HG02642 (cell line): ENCODE results near the gene SLC2A3.
"Not testable (repeated sequence)": the region's sequence is repeated elsewhere in the genome, so short reads cannot be mapped to it uniquely, and the experiment has no call there.

Experiments used
- ATAC-seq: cut with Tn5 transposase; IDR thresholded peaks from one replicate; pipeline ENCODE4 v1.9.1; 2021; ENCODE audit warnings: mild to moderate bottlenecking; ENCODE audit not compliant: unreplicated experiment, poor library complexity

Gene SLC2A3

GRCh38 chr12:7935590-7936581 is at the start of gene SLC2A3:
Gene SLC2A3 (minus strand): TSS chr12:7936187. CDS start chr12:7936034, 153 bp downstream.
- ATAC-seq = peak; percentile 36

- no peak for ATAC-seq
Measured at GRCh38 chr12:7984900-7985299, 48.9 kb upstream of the SLC2A3 start.

DNA sequence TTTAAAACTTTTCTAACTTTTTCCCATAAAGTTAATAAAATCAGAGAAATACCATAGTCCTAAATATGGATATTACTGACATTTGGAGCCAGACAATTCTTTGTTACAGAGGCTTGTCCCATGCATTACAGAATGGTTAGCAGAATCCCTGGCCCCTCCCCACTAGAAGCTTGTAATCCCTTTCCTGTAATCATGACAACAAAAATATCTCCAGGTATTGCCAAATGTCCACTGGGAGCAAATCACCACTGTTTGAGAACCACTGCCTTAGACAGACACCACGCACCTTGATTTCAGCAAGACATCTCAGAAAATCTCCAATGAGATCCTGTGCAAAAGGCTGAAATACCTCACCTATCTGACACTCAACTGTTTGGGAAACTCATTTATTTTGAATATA is 47.5 kb upstream of the SLC2A3 start:
- not testable (repeated sequence) for ATAC-seq

- ATAC-seq = not testable (repeated sequence)
Measured at GRCh38 chr12:7983019-7983418, 47.0 kb upstream of the SLC2A3 start.

DNA sequence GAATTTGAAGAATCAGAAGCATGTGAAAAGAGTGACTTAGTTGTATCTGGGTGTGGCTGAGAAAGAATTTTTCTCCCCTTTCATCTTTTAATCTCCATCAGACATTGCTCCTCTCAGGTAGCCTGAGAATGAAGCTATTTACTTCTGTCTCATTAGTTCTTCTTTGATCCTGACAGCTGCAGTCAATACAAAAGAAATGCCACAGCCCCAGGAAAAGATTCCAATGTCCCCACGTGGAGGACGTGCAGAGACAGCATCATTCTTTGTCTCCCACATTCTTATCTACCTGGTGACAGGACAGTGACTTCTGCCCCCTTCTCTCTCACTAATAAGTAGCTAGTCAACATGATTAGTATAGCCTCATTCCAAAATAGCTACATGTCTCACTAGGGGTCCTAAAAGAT is 46.3 kb upstream of the SLC2A3 start:
- not testable (repeated sequence) for ATAC-seq

- no peak for ATAC-seq
Measured at GRCh38 chr12:7981446-7981845, 45.5 kb upstream of the SLC2A3 start.

- peak; percentile 67 for ATAC-seq
Measured at GRCh38 chr12:7977351-7978124, 41.6 kb upstream of the SLC2A3 start.

GRCh38 chr12:7973457-7973825 is 37.5 kb upstream of the SLC2A3 start:
- no peak for ATAC-seq

DNA sequence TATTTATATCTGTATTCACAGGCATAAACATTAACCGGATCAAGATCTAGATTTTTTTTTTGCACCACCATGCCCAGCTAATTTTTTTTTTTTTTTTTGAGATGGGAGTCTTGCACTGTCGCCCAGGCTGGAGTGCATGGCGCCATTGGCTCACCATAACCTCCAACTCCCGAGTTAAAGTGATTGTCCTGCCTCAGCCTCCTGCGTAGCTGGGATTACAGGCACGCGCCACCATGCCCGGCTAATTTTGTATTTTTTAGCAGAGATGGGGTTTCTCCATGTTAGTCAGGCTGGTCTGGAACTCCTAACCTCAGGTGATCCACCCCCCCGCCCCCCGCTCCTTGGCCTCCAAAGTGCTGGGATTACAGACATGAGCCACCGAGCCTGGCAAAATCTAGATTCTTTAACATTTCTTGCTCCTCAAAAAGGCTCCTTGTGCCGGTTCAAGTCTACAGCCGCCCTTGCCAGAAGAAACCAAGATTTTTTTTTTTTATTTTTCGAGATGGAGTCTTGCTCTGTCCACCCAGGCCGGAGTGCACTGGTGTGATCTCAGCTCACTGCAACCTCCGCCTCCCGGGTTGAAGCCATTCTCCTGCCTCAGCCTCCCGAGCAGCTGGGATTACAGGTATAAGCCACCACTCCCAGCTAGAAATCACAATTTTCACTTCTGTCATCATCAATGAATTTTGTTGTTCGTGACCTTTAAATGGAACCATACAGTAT is 36.9 kb upstream of the SLC2A3 start:
- ATAC-seq = no peak

- not testable (repeated sequence) for ATAC-seq
Measured at GRCh38 chr12:7972269-7972668, 36.3 kb upstream of the SLC2A3 start.

- not testable (repeated sequence) for ATAC-seq
Measured at GRCh38 chr12:7971765-7972164, 35.8 kb upstream of the SLC2A3 start.

DNA sequence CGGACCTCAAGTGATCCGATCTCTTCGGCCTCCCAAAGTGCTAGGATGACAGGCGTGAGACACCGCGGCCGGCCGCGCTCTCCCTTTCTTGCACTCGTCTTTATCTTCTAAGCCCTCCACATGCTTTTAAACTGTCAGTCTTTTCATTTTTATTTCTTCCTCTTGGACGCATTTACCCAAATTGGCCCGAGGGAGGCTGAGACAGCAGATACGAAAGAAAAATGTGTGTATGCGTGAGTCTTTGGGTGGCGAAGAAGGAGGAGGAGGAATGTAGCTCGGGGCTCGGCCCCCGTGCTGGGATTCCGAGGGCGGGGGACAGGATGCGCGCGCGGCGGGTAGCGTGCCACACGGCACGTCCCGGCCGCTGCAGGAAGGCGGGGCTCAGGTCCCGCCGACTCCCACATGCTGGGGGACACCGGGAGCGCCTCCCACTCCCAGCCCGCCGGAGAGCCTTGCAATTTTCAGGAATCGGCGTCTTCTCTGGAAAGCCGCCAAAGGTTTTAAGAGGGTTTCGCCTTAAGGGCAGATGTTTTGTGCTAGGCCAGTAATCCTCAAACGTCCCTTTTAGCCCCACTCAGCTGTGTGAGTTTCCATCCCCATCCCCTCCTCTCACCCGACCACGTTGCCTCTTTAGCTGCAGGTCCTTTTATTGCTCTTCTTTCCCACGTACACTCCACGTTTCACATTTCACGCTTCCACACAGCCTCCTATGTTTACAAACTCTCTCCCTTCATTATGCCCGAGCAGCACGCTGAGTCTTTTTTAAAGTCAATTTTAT is 34.7 kb upstream of the SLC2A3 start:
- ATAC-seq = peak; percentile 96

GRCh38 chr12:7966563-7966962 is 30.6 kb upstream of the SLC2A3 start:
- ATAC-seq = no peak

DNA sequence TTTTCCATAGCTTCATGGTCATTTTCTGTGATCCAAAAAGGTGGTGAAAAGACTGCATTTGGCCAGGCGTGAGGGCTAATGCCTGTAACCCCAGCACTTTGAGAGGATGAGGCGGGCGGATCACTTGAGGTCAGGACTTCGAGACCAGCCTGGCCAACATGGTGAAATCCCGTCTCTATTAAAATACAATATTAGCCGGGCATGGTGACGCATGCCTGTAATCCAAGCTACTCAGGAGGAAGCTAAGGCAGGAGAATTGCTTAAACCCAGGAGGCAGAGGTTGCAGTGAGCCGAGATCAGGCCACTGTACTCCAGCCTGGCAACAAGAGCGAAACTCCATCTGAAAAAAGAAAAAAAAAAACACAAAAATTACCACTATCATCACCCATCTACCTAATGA is 28.7 kb upstream of the SLC2A3 start:
- ATAC-seq = not testable (repeated sequence)

GRCh38 chr12:7961395-7962178 is 25.6 kb upstream of the SLC2A3 start:
- no peak for ATAC-seq

DNA sequence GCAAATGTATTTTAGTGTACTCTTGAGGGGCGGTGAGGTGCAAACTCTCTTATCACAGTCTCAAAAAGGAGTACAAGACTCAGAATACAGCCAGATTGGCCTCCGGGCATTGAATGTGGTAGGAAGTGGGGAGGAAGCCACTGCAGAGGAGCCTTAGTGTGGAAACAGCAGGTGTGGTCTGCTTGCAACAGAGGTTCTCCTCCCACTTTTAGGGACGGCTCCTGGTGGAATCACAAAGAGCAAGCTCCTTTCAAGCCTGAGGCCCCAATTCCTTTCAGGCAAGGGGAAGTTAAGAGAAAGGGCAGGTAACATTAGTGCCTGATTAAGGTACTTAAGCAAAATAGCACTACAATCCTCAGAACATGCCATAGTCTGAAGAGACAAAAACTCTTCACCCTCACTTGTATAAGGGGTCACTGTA is 23.7 kb upstream of the SLC2A3 start:
- no peak for ATAC-seq

DNA sequence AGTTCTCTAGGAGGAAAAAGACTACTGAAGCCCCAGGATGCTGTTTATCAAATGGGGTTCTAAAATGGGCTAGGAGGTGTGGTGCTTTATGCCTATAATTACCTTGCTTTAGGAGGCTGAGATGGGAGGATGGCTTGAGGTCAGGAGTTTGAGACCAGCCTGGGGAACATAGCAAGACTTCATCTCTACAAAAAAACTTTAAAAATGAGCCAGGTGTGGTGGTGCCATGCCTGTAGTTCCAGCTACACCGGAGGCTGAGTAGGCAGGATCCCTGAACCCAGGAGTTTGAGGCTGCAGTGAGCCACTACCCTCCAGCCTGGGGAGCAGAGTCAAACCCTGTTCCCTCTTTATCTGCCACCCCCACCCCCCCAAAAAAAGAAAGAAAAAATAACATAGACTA is 23.3 kb upstream of the SLC2A3 start:
- ATAC-seq = no peak

- not testable (repeated sequence) for ATAC-seq
Measured at GRCh38 chr12:7954877-7955276, 18.9 kb upstream of the SLC2A3 start.

DNA sequence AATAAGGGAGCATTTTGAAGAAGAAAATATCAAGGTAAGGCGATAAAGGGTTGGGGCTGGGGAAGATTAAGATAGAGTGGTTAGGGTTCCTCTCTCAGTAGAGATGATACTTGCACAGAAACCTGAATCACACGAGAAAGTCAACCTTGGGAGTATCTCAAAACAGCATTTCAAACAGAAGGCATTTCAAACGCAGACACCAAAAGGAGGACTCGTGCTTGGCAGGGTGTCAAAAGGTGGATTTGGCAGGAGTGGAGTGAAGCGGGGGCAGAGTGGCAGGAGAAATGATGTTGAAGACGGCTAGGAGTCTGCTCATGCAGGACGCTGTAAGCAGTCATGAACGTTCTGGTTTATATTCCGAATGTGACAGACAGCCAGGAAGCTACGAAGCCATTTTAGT is 18.4 kb upstream of the SLC2A3 start:
- not testable (repeated sequence) for ATAC-seq
